Hepatocyte (in vitro differentiated cells): ENCODE data around the gene CNOT6. TPM values are rescaled to one million over a fixed set of nuclear protein-coding genes. Genes with fewer than 3 reads are reported as not detected.

ENCODE experiments used
- DNase-seq: peaks from one replicate; pipeline ENCODE4 v3.0.0-alpha.2; 2016; ENCODE audit warnings: low spot score
- H2AFZ ChIP-seq: fragments of 200-600 bp; sonication (generic); 2 replicates; pipeline ENCODE4 v1.6.0; 2016; ENCODE audit warnings: antibody characterized with exemption, mild to moderate bottlenecking
- H3K27ac ChIP-seq: fragments of 200-600 bp; sonication (generic); 2 replicates; pipeline ENCODE4 v1.5.1; 2016; ENCODE audit warnings: mild to moderate bottlenecking
- H3K27me3 ChIP-seq: fragments of 200-600 bp; sonication (generic); 2 replicates; pipeline ENCODE4 v1.6.1; 2016
- H3K36me3 ChIP-seq: fragments of 200-600 bp; sonication (generic); replicated peaks from 2 replicates; pipeline ENCODE4 v1.5.1; 2016; ENCODE audit warnings: low read depth; ENCODE audit not compliant: insufficient read depth
- H3K4me1 ChIP-seq: fragments of 200-600 bp; sonication (generic); 2 replicates; pipeline ENCODE4 v1.5.1; 2016; ENCODE audit warnings: mild to moderate bottlenecking, moderate library complexity; ENCODE audit not compliant: insufficient read depth
- H3K4me2 ChIP-seq: fragments of 200-600 bp; sonication (generic); 2 replicates; pipeline ENCODE4 v1.6.0; 2016
- H3K4me3 ChIP-seq: fragments of 200-600 bp; sonication (generic); 2 replicates; pipeline ENCODE4 v1.5.1; 2016; ENCODE audit warnings: mild to moderate bottlenecking
- H3K79me2 ChIP-seq: fragments of 200-600 bp; sonication (generic); 2 replicates; pipeline ENCODE4 v1.6.0; 2017; ENCODE audit warnings: mild to moderate bottlenecking
- H3K9me2 ChIP-seq: fragments of 200-600 bp; sonication (generic); replicated peaks from 2 replicates; pipeline ENCODE4 v1.6.0; 2017; ENCODE audit warnings: mild to moderate bottlenecking; ENCODE audit not compliant: insufficient read depth
- H3K9me3 ChIP-seq: fragments of 200-600 bp; sonication (generic); 2 replicates; pipeline ENCODE4 v1.5.1; 2016; ENCODE audit warnings: low read depth, mild to moderate bottlenecking
- H4K20me1 ChIP-seq: fragments of 200-600 bp; sonication (generic); 2 replicates; pipeline ENCODE4 v1.6.0; 2016; ENCODE audit warnings: mild to moderate bottlenecking; ENCODE audit not compliant: insufficient read depth, poor library complexity, severe bottlenecking
- CTCF ChIP-seq: fragments of 200-600 bp; sonication (generic); IDR thresholded peaks from 2 replicates; pipeline ENCODE4 v1.5.1; 2016; ENCODE audit warnings: antibody characterized with exemption, mild to moderate bottlenecking; ENCODE audit not compliant: poor library complexity
- EZH2 ChIP-seq: fragments of 200-600 bp; sonication (generic); IDR thresholded peaks from 2 replicates; pipeline ENCODE4 v1.6.1; 2016; ENCODE audit warnings: antibody characterized with exemption, mild to moderate bottlenecking, borderline replicate concordance
- EZH2phosphoT487 ChIP-seq: fragments of 200-600 bp; sonication (generic); IDR thresholded peaks from one replicate; pipeline ENCODE4 v1.6.1; 2018; ENCODE audit warnings: antibody characterized with exemption, mild to moderate bottlenecking, low read depth, moderate library complexity; ENCODE audit not compliant: unreplicated experiment, severe bottlenecking
- WGBS: methylation state at CpG from one replicate; pipeline ENCODE4 v1.1.6; 2016; ENCODE audit warnings: low lambda C conversion rate; ENCODE audit errors: missing lambda C conversion rate; 5-methylcytosine and 5-hydroxymethylcytosine counted together
- polyA plus RNA-seq: library from polyadenylated mRNA; unstranded; fragments of >200 nt; fragmentation: Nextera tagmentation; extraction: Ambion mirVana; gene quantifications from 2 replicates; pipeline ENCODE4 v1.2.1, GENCODE V29; 2016
- total RNA-seq: library from RNA; depleted of rRNA; stranded (reverse); fragments of >200 nt; gene quantifications from 2 replicates; pipeline ENCODE4 v1.2.3, GENCODE V29; 2014

The CNOT6 gene
- total and polyA plus RNA-seq, 2 experiments from 2014 or later = 12.0 to 24.1 TPM

- H3K79me2 ChIP-seq = peaks cover 100% of the 10 kb centered on the region
- H4K20me1 ChIP-seq = peaks cover 68% of the 10 kb centered on the region
- no peak for TF ChIP-seq CTCF
- no peak for TF ChIP-seq EZH2
- no peak for TF ChIP-seq EZH2phosphoT487
Measured at GRCh38 chr5:180516440-180516839, 22.3 kb downstream of the CNOT6 start.

GRCh38 chr5:180519098-180519497 lies 24.9 kb downstream of the CNOT6 start:
- TF ChIP-seq CTCF = no peak
- no peak for TF ChIP-seq EZH2
- no peak for TF ChIP-seq EZH2phosphoT487
- H4K20me1 ChIP-seq = peaks cover 72% of the 10 kb centered on the region
- H3K4me1 ChIP-seq = peaks cover 16% of the 10 kb centered on the region
- no peak overlapping the region for H2AFZ ChIP-seq
- no peak overlapping the region for H3K27ac ChIP-seq
- no peak for DNase-seq
- H3K4me2 ChIP-seq = no peak overlapping the region
- H3K79me2 ChIP-seq = peaks cover 100% of the 10 kb centered on the region
- H3K27me3 ChIP-seq = no peaks in the 10 kb centered on the region
- no peaks in the 10 kb centered on the region for H3K36me3 ChIP-seq
- 88% methylated on average over 3 of the region's 3 CpGs for WGBS
- H3K9me3 ChIP-seq = no peaks in the 10 kb centered on the region
- H3K4me3 ChIP-seq = no peak overlapping the region
- no peaks in the 10 kb centered on the region for H3K9me2 ChIP-seq

More at GRCh38 chr5:180516440-180516839, 22.3 kb downstream of the CNOT6 start:
- H3K27ac ChIP-seq = no peak overlapping the region
- no peaks in the 10 kb centered on the region for H3K9me3 ChIP-seq
- no peak for DNase-seq
- no peaks in the 10 kb centered on the region for H3K27me3 ChIP-seq
- no peaks in the 10 kb centered on the region for H3K36me3 ChIP-seq
- no peak overlapping the region for H2AFZ ChIP-seq
- WGBS = 74% methylated on average over 5 of the region's 5 CpGs
- H3K4me2 ChIP-seq = no peak overlapping the region
- H3K4me1 ChIP-seq = peaks cover 5% of the 10 kb centered on the region
- no peak overlapping the region for H3K4me3 ChIP-seq
- no peaks in the 10 kb centered on the region for H3K9me2 ChIP-seq

GRCh38 chr5:180521101-180521500 lies 26.9 kb downstream of the CNOT6 start:
- Histone ChIP-seq H3K27ac (no peak overlapping the region), H4K20me1 (peaks cover 78% of the 10 kb centered on the region), H3K4me3 (no peak overlapping the region), H3K9me2 (no peaks in the 10 kb centered on the region), H2AFZ (no peak overlapping the region), H3K27me3 (no peaks in the 10 kb centered on the region), H3K4me1 (peaks cover 24% of the 10 kb centered on the region), H3K4me2 (no peak overlapping the region), H3K9me3 (no peaks in the 10 kb centered on the region), H3K36me3 (no peaks in the 10 kb centered on the region), H3K79me2 (peaks cover 100% of the 10 kb centered on the region)
- DNase-seq = no peak
- WGBS = 97% methylated on average over 3 of the region's 3 CpGs
- TF ChIP-seq EZH2 (no peak), CTCF (no peak), EZH2phosphoT487 (no peak)

GRCh38 chr5:180521591-180521990 lies 27.4 kb downstream of the CNOT6 start:
- WGBS = 70% methylated on average over 1 of the region's 1 CpG
- no peaks in the 10 kb centered on the region for H3K9me3 ChIP-seq
- TF ChIP-seq EZH2 = no peak
- no peak for TF ChIP-seq CTCF
- TF ChIP-seq EZH2phosphoT487 = no peak
- no peaks in the 10 kb centered on the region for H3K36me3 ChIP-seq
- H3K27ac ChIP-seq = no peak overlapping the region
- no peak for DNase-seq
- peaks cover 100% of the 10 kb centered on the region for H3K79me2 ChIP-seq
- no peak overlapping the region for H2AFZ ChIP-seq
- H3K4me2 ChIP-seq = no peak overlapping the region
- H3K4me1 ChIP-seq = peaks cover 24% of the 10 kb centered on the region
- H3K27me3 ChIP-seq = no peaks in the 10 kb centered on the region
- peaks cover 79% of the 10 kb centered on the region for H4K20me1 ChIP-seq
- H3K9me2 ChIP-seq = no peaks in the 10 kb centered on the region
- no peak overlapping the region for H3K4me3 ChIP-seq
